CMK (cell line): ENCODE data around the gene PGK2.

Experiments used
- DNase-seq: peaks from one replicate; pipeline ENCODE4 v3.0.0-alpha.2; 2010; ENCODE audit warnings: low read depth

Gene PGK2

GRCh38 chr6:49736017-49736508, 51.0 kb downstream of the PGK2 start:
- peak; percentile 12 for DNase-seq
